ENCODE data around the gene TSPAN4. TPM values are rescaled to one million over a fixed set of nuclear protein-coding genes. Genes with fewer than 3 reads are reported as not detected.

Gene TSPAN4
- total RNA-seq, 1 donor from 2014 or later, result 16.9 TPM

DNA sequence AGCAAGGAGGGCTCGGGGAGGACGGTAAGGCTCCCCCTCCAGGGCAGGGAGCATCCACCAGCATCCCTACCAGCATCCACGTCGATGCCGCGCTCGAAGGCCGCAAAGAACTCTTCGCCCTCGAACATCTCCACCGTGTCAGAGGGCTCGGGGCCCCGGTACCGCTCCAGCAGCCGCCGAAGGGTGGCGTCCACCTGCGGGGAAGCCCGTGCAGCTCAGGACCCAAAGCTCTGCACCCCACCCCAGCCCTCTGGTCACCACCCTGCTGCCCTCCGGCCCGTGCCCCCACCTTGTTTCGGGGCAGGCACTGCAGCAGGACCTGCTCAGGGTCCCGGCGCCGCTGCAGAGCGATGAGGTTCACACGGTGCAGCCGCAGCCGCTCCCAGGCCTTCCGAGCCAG lies 42.2 kb upstream of the TSPAN4 start:
- H3K4me1 Mint-ChIP-seq (ENCODE audit: low read depth), result peaks cover 5% of the 10 kb centered on the region
- peaks cover 4% of the 10 kb centered on the region for H3K36me3 Mint-ChIP-seq (ENCODE audit: low read depth)
- DNase-seq (ENCODE audit: low spot score), result no peak
- H3K27ac Mint-ChIP-seq, result no peak overlapping the region
- intact Hi-C loops (cut with micrococcal nuclease), result no loop called here
- no peaks in the 10 kb centered on the region for H3K27me3 Mint-ChIP-seq (ENCODE audit: low read depth)
- no peaks in the 10 kb centered on the region for H3K9me3 Mint-ChIP-seq
- H3K4me3 Mint-ChIP-seq (ENCODE audit: low read depth), result no peak overlapping the region

DNA sequence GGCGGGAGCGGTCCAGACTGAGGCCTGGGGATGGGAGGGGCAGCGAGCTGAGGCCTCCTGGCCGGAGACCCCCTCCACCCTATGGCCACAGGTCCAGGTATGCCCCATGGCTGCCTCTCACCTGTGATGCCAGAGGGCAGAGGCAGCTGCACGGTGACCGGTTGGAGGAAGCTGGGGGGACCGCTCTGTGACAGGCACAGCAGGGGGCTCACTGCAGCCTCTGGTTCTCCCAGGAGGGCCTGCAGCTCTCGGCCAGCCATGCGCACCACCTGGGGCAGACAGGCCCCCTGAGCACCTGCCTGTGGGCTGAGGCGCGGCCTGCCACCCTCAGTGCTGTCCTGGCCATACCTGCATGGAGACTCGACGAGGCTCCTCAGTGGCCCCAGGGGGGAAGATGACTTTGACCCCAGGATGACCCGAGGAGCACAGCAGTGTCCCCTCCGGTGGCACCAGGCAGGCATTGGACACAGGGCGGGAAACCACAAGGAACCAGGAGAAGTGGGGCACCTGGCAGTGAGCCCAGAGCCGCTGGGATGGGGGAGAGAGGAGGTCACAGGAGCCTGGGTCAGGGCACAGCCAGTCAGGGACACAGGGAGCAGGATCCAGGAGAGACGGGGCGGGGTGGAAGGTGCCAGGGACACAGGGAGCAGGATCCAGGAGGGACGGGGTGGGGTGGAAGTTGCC lies 41.4 kb upstream of the TSPAN4 start:
- Mint-ChIP-seq H3K27me3 (ENCODE audit: low read depth) (no peaks in the 10 kb centered on the region), H3K36me3 (ENCODE audit: low read depth) (peaks cover 4% of the 10 kb centered on the region), H3K4me3 (ENCODE audit: low read depth) (peak overlapping the region; percentile 0), H3K27ac (no peak overlapping the region), H3K4me1 (ENCODE audit: low read depth) (peaks cover 5% of the 10 kb centered on the region), H3K9me3 (no peaks in the 10 kb centered on the region)
- intact Hi-C loops (cut with micrococcal nuclease), result no loop called here
- DNase-seq (ENCODE audit: low spot score), result no peak

DNA sequence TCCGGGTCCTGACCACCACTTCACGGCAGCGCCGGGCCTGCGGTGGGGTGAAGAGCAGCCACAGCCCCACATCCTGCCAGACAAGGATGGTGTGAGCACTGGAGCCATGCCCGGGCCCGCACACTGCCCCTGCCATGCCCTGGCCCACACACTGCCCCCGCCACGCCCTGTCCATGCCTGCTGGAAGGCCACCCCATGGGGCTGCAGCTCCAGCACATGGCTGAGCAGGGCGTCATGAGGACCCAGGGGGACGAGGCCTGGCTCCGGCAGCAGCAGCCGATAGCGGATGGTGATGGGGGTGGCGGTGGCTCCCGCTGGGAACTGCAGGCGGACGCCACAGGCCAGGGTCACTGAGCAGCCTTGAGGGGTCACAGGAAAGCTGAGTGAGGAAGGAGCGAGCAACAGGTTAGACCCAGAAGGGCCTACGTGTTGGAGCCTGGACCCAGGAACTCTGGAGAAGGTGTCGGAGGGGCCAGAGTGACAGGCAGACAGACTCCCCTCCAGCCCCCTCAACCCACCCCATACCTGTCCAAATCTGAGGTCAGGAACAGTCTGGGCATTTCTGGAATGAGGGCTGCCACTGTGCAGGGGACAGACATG lies 40.5 kb upstream of the TSPAN4 start:
- Mint-ChIP-seq H3K27ac (no peak overlapping the region), H3K36me3 (ENCODE audit: low read depth) (peaks cover 4% of the 10 kb centered on the region), H3K4me3 (ENCODE audit: low read depth) (no peak overlapping the region), H3K27me3 (ENCODE audit: low read depth) (no peaks in the 10 kb centered on the region), H3K4me1 (ENCODE audit: low read depth) (no peaks in the 10 kb centered on the region), H3K9me3 (no peaks in the 10 kb centered on the region)
- no peak for DNase-seq (ENCODE audit: low spot score)
- intact Hi-C loops (cut with micrococcal nuclease), result no loop called here

DNA sequence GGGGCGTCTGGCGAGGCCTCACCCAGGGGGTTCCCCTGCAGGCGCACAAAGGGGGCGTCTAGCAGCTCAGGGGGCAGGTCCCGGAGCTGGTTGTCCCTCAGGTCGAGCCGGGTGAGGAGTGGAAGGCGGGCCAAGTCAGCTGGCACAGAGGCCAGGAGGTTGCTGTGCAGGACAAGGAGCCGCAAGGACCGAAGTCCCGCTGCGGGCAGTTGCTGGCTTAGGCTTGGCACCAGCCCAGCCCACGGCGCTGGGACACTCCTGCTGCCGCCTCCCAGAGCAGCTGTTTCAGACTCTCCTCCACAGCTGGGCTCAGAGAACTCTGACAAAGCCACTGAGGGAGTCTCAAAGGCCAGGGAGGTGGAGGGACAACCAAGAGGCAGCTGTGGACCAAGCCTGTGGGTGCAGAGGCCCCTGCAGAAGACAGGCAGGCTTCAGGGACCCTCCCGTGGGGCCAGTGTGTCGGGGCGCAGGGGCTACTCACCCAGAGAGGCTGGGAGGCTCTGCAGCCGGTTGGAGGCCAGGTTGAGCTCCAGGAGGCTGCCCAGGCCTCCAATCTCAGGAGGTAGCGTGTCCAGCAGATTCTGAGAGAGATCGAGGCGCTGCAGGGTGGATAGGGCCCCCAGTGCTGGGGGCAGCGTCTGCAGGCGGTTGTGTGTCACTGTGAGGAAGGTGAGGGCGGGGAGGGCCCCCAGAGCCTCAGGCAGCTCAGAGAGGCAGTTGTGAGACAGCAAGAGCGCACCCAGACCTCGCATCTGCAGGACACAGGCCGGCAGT lies 39.8 kb upstream of the TSPAN4 start:
- intact Hi-C loops (cut with micrococcal nuclease), result no loop called here
- Mint-ChIP-seq H3K36me3 (ENCODE audit: low read depth) (peaks cover 6% of the 10 kb centered on the region), H3K9me3 (no peaks in the 10 kb centered on the region), H3K27me3 (ENCODE audit: low read depth) (no peaks in the 10 kb centered on the region), H3K27ac (no peak overlapping the region), H3K4me3 (ENCODE audit: low read depth) (peak overlapping the region; percentile 79), H3K4me1 (ENCODE audit: low read depth) (peaks cover 2% of the 10 kb centered on the region)
- DNase-seq (ENCODE audit: low spot score), result no peak

DNA sequence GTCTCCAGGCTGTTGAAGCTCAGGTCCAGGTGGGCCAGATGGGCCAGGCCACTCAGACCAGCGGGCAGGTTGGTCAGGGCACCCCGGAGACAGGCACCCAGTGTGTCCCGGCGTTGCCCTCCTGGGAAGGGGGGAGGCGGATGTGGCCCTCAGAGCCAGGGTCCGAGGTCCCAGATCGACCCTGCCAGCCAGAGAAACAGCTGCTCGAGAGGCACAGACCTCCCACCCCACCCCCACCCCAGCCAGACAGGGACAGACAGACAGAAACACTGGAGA lies 39.2 kb upstream of the TSPAN4 start:
- Mint-ChIP-seq H3K27ac (no peak overlapping the region), H3K4me3 (ENCODE audit: low read depth) (peak overlapping the region; percentile 79), H3K27me3 (ENCODE audit: low read depth) (no peaks in the 10 kb centered on the region), H3K9me3 (no peaks in the 10 kb centered on the region), H3K4me1 (ENCODE audit: low read depth) (peaks cover 3% of the 10 kb centered on the region), H3K36me3 (ENCODE audit: low read depth) (peaks cover 7% of the 10 kb centered on the region)
- DNase-seq (ENCODE audit: low spot score), result no peak
- intact Hi-C loops (cut with micrococcal nuclease), result no loop called here

DNA sequence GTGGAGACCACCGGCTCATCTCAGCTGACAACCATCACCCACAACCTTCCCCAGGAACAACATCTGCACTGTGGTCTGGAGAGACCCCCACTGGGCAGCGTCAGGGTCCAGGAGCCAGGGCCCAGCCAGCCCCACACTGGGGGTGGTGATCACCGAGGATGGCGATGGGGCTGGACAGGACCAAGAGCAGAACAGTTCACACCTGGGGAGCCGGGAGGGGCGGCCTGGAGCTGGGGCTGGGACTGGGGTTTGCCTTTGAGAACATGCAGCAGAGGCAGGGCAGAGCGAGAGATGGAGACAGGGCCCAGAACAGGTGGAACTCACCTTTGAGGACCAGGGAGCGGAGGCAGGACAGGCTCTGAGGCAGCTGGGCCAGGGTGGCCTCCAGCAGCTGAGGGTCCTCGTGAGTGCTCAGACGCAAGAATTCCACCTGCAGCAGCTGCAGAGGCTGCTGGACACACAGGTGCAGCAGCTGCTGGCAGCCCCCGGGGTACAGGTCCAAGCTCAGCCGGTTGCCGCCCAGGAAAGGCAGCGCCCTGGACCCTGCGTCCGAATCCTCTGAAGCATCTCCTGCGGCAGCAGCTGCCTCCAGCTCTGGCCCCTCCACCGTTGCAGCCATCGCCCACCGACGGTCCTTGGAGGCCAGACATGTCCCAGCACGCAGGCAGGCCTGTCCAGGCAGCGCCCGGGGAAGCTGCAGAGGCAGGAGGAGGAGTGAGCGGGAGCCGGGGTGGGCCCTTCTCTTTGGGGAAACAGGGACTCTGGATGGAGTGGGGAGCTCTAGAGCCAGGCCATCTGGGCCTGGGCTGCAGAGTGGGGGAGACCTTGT lies 38.7 kb upstream of the TSPAN4 start:
- Mint-ChIP-seq H3K27ac (peak overlapping the region; percentile 63), H3K4me1 (ENCODE audit: low read depth) (peaks cover 3% of the 10 kb centered on the region), H3K27me3 (ENCODE audit: low read depth) (no peaks in the 10 kb centered on the region), H3K4me3 (ENCODE audit: low read depth) (peak overlapping the region; percentile 79), H3K9me3 (no peaks in the 10 kb centered on the region), H3K36me3 (ENCODE audit: low read depth) (peaks cover 9% of the 10 kb centered on the region)
- DNase-seq (ENCODE audit: low spot score), result no peak
- intact Hi-C loops (cut with micrococcal nuclease), result no loop called here

DNA sequence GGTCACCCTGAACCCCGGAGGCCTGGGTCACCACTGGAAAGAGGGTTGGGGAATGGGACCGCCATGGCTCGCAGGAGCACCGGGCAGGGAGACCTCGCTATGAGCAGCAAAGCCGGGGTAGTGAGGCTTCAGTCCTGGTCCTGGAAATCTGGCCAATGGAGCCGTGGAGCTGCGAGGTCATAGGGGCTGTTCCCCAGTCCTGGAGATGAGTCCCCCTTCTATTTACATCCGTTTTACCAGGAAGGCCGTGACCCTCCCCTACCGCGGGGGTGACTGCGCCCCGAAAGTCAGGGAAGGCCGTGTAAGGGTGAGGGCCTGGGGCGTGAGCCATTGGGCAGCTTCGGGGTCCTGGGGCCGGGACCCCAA lies 38.1 kb upstream of the TSPAN4 start:
- Mint-ChIP-seq H3K36me3 (ENCODE audit: low read depth) (peaks cover 10% of the 10 kb centered on the region), H3K4me3 (ENCODE audit: low read depth) (peak overlapping the region; percentile 79), H3K4me1 (ENCODE audit: low read depth) (peaks cover 3% of the 10 kb centered on the region), H3K27me3 (ENCODE audit: low read depth) (no peaks in the 10 kb centered on the region), H3K9me3 (no peaks in the 10 kb centered on the region), H3K27ac (peak overlapping the region; percentile 63)
- DNase-seq (ENCODE audit: low spot score), result no peak
- intact Hi-C loops (cut with micrococcal nuclease), result no loop called here

DNA sequence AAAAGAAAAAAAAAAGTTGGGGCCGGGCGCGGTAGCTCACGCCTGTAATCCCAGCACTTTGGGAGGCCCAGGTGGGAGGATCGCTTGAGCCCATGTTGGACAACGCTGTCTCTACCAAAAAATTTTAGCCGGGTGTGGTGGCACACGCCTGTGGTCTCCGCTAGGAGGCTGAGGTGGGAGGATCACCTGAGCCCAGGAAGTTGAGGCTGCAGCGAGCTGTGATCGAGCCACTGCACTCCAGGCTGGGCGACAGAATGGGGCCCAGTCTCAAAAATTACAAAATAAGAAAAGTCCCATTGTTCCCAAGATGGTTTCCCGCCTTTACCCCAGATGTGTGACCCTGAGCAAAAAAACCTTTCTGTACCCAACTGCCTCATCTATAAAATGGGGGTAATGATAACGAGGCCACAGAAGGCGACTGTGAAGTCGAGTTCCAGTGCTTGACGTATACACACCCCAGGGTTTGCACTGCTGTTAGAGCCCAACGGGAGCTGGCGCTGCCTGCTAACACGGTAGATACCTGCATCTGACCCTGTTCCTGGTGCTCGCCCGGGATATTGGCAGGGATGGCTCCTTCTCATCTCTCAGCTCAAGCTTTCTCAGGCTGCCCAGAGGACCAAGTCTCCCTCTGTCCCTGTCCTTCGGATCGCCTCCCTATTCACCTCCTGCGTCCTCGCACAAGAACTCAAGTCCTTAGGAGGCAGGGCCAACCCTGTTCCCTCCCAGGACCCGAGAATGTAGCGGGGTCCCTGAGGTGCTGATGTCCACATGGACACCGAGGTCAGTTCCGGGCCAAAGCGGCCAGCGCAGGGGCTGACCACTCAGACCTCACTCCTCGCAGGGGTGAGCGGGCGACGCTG lies 34.0 kb upstream of the TSPAN4 start:
- peak overlapping the region; percentile 94 for H3K27ac Mint-ChIP-seq
- H3K4me1 Mint-ChIP-seq (ENCODE audit: low read depth), result peaks cover 15% of the 10 kb centered on the region
- no peak for DNase-seq (ENCODE audit: low spot score)
- H3K4me3 Mint-ChIP-seq (ENCODE audit: low read depth), result peak overlapping the region; percentile 90
- no peaks in the 10 kb centered on the region for H3K9me3 Mint-ChIP-seq
- intact Hi-C loops (cut with micrococcal nuclease), result loop anchor here (1.0 kb wide), 2 partner anchors 11 kb away; no protein-coding TSS in a partner anchor
- H3K27me3 Mint-ChIP-seq (ENCODE audit: low read depth), result no peaks in the 10 kb centered on the region
- peaks cover 40% of the 10 kb centered on the region for H3K36me3 Mint-ChIP-seq (ENCODE audit: low read depth)

DNA sequence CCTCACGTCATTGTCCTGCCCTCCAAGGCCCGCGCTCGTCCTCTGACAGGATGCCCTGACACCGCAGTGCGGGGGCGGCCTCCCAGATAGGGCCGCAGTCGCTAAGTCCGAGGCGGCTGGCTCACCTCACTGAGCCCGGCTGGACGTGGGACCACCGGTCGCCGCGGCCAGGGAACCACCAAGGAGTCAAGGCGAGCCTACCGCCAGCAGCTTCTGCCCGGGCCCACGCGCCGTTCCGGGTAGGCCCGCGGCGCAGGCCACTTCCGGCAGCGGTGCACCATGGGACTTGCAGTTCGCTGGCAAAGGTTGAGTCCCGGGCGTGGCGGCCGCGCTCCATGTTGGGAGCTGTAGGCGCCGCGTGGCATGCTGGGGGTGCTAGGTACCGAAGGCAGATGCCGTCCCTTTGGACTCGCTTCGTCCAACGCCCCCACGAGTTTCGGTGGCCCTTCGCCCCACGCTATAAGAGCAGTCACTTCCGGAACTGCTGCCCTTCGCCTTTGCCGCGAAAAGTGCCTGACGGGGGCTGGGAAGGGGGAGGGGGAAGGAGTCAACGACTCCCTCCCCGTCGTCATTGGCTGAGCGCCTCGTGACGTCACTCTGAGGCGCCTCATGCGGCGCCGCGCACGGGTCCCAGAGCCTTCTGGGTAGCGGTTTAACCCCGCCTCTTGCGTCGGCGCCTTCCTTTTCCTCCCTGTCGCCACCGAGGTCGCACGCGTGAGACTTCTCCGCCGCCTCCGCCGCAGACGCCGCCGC lies 33.2 kb upstream of the TSPAN4 start, which contains the start of gene RPLP2:
RPLP2 (plus strand) TSS at position 681 of the 753 bp plus-strand sequence. CDS start 268 bp downstream, outside the sequence.
- no peaks in the 10 kb centered on the region for H3K9me3 Mint-ChIP-seq
- H3K4me1 Mint-ChIP-seq (ENCODE audit: low read depth), result peaks cover 15% of the 10 kb centered on the region
- DNase-seq (ENCODE audit: low spot score), result peak; percentile 95
- H3K27ac Mint-ChIP-seq, result peak within 1 kb of the TSS; percentile 94
- H3K27me3 Mint-ChIP-seq (ENCODE audit: low read depth), result no peaks in the 10 kb centered on the region
- peaks cover 43% of the 10 kb centered on the region for H3K36me3 Mint-ChIP-seq (ENCODE audit: low read depth)
- H3K4me3 Mint-ChIP-seq (ENCODE audit: low read depth), result peak within 1 kb of the TSS; percentile 90
- intact Hi-C loops (cut with micrococcal nuclease), result loop anchor here (1.0 kb wide), 2 partner anchors 10 to 12 kb away; no protein-coding TSS in a partner anchor

DNA sequence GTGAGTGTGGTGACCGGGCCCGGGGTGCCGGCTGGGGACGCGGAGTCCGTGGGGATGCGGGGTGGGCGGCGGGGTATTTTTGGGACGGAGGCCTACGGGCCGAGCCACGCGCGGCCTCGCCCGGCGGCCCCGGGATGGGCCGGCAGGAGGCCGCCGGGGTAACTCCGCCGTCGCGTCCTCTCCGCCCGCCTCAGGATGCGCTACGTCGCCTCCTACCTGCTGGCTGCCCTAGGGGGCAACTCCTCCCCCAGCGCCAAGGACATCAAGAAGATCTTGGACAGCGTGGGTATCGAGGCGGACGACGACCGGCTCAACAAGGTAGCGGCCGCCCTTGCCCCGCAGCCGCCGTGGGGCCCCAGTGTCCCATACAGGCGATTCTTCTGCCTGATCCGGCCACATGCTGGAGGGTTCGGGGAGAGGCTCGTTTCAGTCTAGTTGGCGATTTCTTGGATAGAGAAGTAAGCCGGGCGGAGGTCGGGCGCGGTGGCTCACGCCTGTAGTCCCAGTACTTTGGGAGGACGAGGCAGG lies 32.5 kb upstream of the TSPAN4 start:
- Mint-ChIP-seq H3K36me3 (ENCODE audit: low read depth) (peaks cover 43% of the 10 kb centered on the region), H3K4me1 (ENCODE audit: low read depth) (peaks cover 15% of the 10 kb centered on the region), H3K27me3 (ENCODE audit: low read depth) (no peaks in the 10 kb centered on the region), H3K27ac (peak overlapping the region; percentile 94), H3K4me3 (ENCODE audit: low read depth) (peak overlapping the region; percentile 90), H3K9me3 (no peaks in the 10 kb centered on the region)
- intact Hi-C loops (cut with micrococcal nuclease), result no loop called here
- DNase-seq (ENCODE audit: low spot score), result no peak

DNA sequence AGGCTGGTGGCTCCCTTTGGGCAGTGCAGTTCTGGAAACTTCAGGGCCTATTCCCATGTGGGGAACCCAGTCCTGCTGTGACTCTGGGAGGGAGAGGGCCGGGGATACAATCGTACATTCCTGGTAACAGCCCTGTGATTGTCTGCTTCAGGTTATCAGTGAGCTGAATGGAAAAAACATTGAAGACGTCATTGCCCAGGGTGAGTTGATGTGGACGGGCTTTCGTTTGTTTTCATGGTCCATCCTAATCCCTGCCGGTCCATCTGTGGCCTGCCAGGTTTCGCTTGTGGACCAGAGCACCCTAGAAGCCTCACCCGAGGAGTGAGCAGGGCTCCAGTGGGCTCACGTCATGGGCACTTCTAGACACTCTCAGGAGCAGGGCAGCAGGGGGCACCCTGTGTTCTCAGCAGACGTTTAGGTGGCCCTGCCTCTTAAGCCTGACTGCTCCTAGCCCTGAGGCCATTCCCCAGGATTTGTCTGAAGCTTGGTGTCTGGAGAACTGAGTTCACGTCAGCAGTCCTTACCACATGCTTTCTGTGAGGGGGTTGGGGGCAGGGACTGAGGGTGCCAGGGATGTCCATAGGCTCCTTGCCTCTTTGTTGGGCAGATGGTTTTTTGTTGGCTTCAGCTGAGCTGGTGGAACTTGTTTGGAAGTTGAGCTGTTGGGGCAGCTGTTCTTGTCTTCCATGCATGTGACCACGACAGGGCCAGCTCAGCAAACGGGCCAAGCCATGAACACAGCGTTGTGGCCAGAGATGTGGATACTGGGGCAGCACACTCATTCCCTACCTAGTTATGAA lies 31.0 kb upstream of the TSPAN4 start:
- Mint-ChIP-seq H3K27ac (peak overlapping the region; percentile 81), H3K36me3 (ENCODE audit: low read depth) (peaks cover 46% of the 10 kb centered on the region), H3K4me3 (ENCODE audit: low read depth) (peak overlapping the region; percentile 90), H3K27me3 (ENCODE audit: low read depth) (no peaks in the 10 kb centered on the region), H3K4me1 (ENCODE audit: low read depth) (peaks cover 15% of the 10 kb centered on the region), H3K9me3 (no peaks in the 10 kb centered on the region)
- intact Hi-C loops (cut with micrococcal nuclease), result no loop called here
- DNase-seq (ENCODE audit: low spot score), result no peak

Measured in activated T-helper 2 cell treated with anti-CD3 and anti-CD28 coated beads, Interferon-gamma antibody, Interleukin-2, Interleukin-4, amounts not matched to agents 10 μg/mL and 5 μg/mL and 100 μg/mL, durations not matched to agents 14 hours and 24 hours and 36 hours (primary cell).